ENCODE results near the gene HAUS5.

DNA sequence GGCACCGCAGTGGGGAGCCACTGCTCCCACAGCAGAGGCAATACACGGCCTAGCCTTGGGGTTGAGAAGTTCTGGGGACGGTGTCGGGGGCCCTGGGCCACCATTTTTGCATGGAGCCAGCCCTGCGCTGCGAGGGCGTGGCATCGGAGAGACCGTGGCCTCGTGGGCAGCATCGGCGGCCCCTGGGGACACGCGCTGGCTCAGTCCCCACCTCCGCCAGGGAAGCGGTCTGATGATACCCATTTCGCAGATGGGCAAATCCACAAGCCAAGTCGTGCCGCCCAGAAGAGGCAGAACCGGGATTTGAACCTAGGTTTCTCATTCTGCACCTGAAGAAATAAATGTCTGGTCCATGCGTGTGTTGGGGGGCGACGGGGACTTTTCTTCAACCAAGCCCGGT, 52.6 kb downstream of the HAUS5 start:
- TF ChIP-seq, protein P1, sequence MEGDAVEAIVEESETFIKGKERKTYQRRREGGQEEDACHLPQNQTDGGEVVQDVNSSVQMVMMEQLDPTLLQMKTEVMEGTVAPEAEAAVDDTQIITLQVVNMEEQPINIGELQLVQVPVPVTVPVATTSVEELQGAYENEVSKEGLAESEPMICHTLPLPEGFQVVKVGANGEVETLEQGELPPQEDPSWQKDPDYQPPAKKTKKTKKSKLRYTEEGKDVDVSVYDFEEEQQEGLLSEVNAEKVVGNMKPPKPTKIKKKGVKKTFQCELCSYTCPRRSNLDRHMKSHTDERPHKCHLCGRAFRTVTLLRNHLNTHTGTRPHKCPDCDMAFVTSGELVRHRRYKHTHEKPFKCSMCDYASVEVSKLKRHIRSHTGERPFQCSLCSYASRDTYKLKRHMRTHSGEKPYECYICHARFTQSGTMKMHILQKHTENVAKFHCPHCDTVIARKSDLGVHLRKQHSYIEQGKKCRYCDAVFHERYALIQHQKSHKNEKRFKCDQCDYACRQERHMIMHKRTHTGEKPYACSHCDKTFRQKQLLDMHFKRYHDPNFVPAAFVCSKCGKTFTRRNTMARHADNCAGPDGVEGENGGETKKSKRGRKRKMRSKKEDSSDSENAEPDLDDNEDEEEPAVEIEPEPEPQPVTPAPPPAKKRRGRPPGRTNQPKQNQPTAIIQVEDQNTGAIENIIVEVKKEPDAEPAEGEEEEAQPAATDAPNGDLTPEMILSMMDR (IDR thresholded peaks at IDR 0.05; ENCODE audit: low read length): no peak
- TF ChIP-seq EZH2 (IDR thresholded peaks at IDR 0.05; ENCODE audit: borderline replicate concordance, low read length): no peak

Measured in OCI-LY1 (cell line).